IPS DF 4.7 (cell line): Measurements from ENCODE around the gene TENM4.
"Not testable (repeated sequence)": the region's sequence is repeated elsewhere in the genome, so short reads cannot be mapped to it uniquely, and the experiment has no call there.

Experiments
- DNase-seq: peaks from one replicate; pipeline ENCODE4 v3.0.0-alpha.2; 2013; ENCODE audit warnings: low spot score; ENCODE audit errors: extremely low read depth

TENM4 gene

DNA sequence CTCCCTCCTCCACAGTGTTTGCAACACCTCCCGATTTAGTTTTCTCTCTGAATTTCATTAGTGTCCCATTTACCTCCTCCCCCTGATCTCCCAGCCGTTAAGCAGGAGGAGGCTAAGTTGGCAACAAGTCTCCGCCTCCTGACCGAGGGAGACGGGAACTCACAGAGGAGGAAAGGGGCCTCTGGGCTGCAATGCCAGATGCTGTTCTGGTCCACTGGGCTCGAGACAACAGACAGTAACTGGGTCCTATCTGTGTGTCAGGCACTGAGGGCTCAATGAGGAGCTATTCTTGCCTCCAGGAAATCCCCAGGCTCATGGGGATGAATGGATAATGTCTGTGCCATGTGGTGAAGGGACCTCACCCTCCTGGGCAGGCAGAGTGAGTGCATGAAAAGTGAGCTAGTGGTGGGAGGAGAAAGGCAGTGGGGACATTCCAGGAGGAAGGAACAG is 228.1 kb downstream of the TENM4 start:
- DNase-seq, result no peak

DNA sequence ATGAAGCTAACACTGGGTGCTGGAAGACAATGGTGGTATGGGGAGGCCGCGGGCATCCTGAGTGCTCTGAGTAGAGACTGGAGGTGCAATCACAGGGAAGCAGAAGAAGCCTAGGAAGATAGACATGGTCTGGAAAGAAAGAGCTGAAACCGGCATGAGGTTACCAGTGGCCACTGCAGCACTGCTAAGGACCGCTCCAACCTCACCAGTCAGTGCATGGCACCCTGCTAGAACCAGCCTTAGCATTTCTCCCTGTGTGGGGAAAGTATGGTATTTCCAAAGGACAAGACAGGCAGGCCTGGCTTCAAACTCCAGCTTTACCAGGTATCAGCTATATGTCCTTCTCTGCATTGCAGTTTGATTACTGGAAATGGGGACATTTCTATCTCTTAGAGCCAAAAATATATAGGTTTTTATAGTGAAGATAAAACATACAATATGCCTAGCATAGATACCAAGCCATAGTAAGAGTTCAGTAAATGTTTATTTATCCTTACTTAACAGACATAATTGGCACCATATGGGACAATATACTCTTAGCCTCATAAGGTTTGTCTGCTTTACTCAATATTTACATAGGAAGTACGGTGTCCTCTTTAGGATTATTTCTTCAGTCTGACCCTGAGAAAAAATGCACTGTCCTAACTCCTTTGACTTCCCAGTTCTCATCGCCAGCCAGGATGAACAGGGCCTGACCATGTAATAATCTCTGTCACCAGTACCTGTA is 231.1 kb downstream of the TENM4 start:
- no peak for DNase-seq

DNA sequence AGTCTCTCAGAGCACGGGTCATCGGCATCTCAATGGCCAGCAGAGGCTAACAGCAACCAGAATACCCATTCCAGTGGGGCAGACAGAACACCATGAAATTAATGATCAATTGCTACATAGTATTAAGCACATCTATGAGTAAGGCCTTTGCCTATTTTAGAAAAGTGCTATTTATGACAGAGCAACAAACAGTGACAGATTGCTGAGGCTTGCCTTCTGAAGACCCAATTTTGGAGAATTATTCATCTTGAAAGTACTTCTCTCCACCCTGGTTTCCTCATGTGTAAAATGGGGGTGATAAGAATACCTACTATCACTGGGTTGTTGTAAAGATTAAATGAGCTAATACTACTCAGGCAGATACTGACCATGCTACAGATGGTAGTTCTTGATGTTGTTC is 232.7 kb downstream of the TENM4 start:
- DNase-seq, result no peak

DNA sequence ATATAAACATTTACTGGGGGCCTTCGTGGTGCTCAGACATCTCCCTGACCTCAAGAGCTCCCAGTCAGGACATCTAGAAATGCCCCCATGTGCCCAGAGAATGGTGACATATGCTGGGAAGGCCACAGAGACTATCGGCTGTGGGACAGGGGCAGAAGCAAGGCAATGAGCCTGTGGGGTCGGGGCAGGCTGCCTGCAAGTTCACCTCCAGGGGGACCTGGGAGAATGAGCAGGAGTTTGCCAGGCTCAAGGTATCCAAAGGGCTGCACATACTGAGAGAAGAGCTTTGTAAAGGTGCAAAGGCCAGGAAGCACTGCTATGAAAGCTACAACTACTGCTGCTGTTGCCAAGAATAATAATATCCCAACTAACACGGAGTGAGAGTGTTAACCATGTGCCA is 233.9 kb downstream of the TENM4 start:
- DNase-seq, result no peak

DNA sequence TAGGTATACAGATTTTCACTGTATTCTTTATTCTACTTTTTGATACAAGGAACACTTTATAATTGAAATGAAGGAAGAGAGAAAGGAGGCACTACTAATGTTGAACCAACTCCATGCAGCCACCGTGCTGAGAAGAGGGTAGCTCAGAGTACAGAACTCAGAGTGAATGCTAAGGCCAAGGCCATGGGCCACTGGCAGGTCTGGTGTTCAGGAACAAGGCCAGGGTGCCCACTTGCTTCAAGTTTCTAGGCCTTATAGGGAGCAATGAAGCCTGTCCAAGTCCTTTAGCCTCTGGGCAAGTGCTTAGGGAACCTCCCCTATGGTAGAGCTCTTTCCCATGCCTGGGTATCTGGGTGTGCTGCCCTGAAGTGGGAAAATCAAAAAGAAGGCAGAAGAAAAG is 235.0 kb downstream of the TENM4 start:
- DNase-seq, result no peak

DNA sequence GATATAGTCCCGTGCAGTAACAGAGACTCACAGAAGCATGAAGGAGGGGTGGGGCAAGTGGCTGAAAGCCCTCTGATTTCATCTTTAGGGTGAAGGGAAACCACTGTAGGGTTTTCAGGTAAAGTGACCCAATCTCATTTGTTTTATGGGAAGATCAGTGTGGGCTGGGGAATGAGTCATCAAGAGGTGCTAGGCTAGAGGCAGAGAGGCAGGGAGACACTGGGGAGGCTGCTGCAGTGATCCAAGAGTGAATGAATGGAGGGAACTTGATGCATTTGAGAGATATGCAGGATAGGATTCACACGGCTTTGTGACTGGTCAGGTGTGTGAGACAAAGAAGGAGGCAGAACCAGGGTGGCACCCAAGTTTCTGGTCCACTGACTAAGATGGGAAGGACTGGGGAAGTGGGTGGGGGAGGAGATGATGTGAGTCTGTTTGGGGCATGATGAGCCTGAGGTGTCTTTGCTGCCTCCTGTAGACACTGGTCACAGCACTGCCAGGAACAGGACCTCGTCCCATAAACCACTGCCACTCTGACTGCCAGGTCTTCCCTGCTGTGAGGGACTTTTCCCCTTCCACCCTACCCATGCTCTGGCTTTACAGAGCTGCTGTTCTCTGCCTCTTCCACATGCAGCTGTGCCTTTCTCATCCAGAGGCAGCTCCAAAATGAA is 239.0 kb downstream of the TENM4 start:
- DNase-seq, result no peak

DNA sequence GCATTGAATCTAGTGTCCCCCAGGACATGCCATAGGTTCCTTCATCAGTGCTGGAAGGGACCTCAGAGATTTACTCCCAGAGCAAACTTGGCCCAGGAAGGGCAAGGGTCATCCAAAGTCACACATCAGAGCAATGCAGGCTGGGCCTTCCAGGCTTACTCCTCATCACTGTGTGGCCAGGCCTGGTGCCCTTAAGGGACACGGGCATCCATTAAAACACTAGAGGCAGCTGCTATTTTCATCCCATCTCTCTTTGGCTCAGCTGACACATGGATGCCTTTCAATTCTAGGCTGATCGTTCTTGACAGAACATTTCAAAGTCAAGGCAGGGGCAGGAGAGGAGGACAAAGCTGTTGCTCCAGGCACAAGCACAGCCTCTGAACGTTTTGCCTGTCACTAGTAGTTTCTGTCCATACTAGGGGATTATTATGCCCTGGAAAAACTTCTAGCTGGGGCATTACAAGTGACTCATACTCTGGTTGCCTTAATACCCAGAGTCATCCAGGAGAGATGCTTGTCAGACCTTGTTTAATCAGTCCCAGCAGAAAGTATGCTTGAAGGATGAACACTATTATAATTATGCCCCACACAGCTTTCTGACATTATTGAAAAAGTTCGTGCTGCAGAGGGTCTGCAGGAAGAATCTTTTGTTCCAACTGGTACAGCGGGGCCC is 240.3 kb downstream of the TENM4 start:
- no peak for DNase-seq

DNA sequence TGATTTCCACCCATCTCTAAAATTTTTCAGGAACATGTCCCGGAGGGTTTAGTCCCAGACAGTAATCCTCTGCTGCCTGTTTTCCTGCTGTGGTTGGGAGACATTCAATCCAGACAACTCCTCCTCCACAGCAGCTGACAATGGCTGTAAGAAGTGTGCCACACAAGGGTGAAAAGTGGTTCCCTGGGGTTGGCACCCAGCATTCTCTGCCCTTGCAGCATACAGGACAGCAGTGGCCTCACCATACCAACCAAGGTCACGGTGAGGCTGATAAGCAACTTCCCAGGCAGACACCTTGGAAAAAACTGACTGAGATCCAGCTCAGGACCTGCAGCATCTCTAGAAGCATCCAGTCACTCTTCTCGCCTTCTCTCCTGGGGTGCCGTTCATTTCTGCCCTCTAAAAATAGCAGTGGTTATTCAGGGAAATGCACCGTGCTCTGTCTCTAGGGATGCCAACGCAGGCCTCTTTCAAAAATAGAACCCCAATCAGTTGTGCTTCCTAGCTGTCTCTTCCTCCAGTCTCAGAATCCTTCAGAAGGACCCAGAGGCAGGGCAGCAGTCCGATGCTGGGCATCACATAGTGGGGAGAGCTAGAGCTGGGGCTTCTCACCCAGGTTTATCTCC is 241.0 kb downstream of the TENM4 start:
- no peak for DNase-seq

DNA sequence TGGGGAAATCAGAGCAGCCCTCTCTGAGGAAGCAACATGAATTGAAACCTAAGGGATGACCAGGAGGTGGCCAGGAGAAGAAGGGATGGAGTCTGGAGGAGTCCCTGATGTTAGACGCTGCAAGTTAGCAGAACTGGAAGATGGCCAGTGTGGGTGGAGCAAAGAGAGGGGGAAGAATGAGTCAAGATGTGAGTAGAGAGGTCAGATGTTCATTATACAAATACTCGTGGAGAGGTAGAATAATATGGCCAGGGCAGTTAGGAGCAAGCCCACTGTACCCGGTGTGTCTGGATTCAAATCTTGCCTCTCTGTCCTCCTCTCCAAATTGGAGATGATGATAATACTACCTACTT is 242.0 kb downstream of the TENM4 start:
- no peak for DNase-seq

DNA sequence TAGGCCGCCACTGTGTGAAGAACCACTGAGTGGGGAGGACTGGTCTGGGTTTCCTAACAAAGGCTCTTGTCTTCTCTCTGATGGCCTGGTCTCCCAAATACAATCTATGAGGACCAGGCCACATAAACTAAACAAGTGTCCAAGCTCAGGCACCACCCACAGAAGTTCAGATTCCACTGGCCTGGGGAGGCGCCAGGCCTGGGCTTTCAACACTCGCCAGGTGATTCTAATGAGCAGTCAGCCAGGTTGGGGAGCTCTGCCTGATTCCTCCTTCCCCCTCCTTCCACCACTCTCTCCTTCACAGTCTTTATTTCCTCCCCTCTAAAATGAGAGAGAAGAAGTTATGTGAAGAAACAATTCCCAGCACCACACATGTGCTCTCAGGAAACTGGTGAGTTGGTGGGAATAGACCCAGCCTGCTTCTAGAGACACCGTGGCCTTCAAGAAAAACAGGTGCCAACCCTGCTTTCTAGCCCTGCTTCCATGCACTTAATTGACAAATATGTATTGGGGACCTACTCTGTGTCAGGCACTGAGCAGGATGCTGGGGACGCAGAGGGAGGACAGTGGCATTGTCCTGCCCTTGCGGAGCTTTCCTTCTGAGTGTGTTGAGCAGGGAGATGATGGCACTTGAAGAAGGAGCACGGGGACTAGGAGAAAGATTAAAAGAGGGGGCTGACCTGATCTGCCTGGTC is 242.5 kb downstream of the TENM4 start:
- DNase-seq, result no peak

DNA sequence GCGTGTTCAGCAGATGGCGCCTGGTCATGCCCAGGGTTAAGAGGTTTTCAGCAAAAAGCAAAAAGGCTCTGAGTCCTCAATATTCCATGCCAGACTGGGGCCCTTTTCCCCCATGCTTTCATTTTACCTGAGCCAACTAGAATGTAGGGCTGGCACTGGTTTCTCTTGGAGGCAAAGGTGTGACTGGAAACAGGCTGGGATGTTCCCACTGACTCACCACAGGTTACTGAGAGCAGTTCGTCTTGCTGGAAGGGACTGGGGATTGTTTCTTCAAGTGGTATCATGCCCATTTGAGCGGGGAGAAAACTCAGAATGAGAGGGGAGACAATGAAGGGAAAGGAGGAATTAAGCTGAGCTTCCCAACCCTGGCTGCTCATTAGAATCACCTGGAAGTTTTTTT is 243.9 kb downstream of the TENM4 start:
- DNase-seq, result no peak

DNA sequence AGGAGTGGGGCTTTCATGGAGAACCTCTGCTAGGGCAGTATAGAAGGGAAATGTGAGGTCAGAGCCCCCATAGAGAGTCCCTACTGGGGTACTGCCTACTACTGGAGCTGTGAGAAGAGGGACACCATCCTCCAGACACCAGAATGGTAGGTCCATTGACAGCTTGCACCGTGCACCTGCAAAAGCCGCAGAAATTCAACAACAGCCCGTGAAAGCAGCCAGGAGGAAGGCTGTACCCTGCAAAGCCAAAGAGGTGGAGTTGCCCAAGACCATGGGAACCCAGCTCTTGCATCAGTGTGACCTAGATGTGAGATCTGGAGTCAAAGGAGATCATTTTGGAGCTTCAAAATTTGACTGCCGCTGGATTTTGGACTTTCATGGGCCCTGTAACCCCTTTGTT is 245.6 kb downstream of the TENM4 start:
- DNase-seq, result no peak

DNA sequence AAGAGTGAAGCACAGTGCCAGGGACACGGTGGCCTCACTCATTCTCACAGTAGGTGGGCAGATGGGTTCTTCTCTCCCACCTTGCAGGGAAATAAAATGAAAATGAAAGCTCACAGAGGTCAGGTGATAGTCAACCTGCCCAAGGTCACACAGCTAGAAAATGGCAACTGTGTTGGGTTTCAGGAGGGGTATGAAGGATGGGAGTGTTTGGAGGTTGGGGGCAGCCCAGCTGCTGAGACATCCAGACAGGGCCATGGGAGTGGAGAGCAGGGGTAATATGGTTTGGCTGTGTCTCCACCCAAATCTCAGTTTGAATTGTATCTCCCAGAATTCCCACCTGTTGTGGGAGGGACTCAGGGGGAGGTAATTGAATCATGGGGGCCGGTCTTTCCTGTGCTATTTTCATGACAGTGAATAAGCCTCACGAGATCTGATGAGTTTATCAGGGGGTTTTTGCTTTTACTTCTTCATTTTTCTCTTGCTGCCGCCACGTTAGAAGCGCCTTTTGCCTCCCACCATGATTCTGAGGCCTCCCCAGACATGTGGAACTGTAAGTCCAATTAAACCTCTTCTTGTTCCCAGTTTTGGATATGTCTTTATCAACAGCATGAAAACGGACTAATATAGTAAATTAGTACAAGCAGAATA is 247.0 kb downstream of the TENM4 start:
- DNase-seq, result no peak

DNA sequence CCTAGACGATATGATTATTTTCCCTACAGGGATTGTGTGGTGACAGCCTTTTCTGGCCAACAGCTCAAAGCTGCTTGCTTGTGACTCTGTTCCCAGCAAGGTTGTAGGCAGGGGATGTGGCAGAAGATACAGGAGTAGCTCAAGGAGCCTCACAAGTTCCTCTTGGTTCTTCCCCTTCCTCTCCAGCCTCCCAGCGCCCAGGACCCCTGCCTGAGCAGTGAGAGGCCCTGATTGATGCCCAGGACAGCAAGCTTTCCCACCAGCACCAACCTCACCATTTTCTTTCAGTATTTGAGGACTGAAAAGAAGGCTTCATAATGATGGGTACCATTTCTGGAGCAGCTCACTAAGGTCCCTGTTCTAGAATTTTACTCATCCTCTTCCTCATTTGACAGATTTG is 248.0 kb downstream of the TENM4 start:
- no peak for DNase-seq

DNA sequence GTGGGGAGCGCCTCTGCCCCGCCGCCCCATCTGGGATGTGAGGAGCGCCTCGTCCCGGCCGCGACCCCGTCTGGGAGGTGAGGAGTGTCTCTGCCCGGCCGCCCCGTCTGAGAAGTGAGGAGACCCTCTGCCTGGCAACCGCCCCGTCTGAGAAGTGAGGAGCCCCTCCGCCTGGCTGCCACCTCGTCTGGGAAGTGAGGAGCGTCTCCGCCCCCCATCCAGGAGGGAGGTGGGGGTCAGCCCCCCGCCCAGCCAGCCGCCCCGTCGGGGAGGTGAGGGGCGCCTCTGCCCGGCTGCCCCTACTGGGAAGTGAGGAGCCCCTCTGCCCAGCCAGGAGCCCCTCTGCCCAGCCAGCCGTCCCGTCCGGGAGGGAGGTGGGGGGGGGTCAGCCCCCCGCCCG is 249.1 kb downstream of the TENM4 start:
- DNase-seq, result not testable (repeated sequence)

DNA sequence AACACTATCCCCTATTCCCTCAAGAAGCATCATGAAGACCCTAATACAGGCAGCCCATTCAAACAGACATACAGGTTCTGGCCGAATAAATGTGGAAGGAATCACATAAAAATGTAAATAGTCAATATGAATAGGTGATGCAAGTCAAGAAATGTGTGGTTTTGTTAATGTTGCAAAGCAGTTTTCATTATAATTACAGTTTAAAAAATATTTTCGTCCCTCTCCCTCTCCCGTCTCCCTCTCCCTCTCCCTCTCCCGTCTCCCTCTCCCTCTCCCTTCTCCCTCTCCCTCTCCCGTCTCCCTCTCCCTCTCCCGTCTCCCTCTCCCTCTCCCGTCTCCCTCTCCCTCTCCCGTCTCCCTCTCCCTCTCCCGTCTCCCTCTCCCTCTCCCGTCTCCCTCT is 250.3 kb downstream of the TENM4 start:
- DNase-seq, result not testable (repeated sequence)

DNA sequence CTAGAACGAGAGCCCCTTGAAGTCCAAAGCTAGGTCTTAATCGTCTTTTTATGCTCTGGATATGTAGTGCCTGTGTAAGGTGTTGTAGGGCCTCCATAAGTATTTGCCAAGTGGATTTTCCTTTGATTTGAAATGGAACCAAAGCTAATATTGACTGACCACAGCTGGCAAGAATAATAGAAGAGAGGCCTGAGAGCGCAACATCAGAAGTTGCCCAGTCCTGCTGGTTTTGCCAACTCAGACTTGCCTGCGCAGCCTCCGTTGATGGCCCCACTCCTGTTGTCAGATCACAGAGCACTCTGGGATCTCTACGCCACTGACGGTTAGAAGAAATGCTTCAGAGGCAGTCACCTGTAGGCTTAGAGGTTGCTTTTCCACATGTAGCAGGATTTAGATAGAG is 251.2 kb downstream of the TENM4 start:
- DNase-seq, result no peak

DNA sequence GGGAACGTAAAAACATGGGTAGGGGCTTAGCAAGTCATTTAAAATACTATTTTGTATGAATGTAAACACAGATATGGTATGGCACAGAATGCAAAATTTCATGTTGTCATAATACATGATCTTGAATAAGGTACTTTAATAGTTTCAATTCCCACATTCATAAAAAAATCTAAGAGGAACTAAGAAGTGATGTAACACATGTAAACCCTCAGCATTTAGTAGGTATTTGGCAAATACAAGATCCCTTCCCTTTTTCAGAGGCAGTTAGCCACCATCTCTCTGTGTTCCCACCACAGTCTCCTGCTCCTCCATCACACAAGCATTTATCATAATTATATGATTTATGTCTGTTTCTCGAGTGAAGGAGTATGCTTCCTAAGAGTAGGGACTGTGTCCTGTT is 251.8 kb downstream of the TENM4 start:
- no peak for DNase-seq

DNA sequence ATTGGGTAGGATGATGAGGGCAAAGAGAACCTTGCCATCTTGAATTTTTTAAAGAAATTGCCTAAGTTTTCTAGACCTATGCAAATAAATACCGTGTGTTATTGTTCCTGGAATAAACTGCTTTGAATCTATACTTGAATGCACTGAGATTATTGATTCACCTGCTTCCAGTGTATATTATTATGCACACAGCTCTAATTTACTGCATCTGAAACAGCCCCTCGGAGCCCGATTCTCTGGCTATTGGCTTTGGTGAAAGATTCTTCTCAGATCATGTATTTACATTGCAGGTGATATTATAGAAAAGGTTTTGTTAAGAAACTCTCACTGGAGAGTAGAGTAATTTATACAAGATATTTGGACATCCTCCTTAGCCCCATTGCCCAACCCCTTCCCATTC is 254.2 kb downstream of the TENM4 start:
- no peak for DNase-seq

DNA sequence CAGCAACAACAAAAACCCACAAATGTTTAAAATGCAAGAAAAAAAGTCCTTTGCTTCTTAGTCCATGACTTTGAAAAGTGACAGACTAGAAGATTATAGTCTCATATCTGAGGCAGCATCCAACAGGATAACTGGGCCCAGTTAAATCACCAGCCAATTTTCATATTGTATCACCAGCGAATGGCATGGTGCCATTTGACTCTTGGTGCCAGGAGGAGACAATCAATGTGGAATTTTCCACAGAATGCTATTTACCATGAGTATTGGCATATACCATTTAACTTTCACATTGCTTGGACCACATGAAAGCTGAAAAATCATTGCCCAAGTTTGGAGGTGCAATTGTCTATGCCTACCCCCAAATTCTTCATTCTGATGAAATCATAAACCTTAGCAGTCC is 255.5 kb downstream of the TENM4 start:
- no peak for DNase-seq

DNA sequence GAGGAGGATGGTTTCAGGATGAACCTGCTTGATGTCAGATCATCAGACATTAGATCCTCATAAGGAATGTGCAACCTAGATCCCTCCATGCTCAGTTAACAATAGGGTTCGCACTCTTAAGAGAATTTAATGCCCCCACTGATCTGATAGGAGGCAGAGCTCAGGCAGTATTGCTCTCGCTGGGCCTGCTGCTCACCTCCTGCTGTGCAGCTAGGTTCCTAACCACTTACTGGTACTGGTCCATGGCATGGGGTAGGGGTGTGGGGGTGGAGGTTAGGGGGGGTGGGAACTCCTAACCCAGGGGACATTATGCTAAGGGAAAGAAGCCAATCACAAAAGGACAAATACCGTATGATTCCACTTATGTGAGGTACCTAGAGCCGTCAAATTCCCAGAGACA is 256.5 kb downstream of the TENM4 start:
- DNase-seq, result no peak
